ENCODE data around the gene ABCE1. TPM values are rescaled to one million over a fixed set of nuclear protein-coding genes. Genes with fewer than 3 reads are reported as not detected.

The ABCE1 gene
- 204 and 210 TPM in 2 replicates for total RNA-seq (2012; rRNA removed)

GRCh38 chr4:145097821-145098674 is at the start of gene ABCE1, which contains the start of gene ANAPC10:
Gene ABCE1, plus strand, starts transcription at chr4:145098311. Its CDS starts 6,102 bp downstream, at chr4:145104413.
Gene ANAPC10, minus strand, starts transcription at chr4:145098196. Its CDS starts 2,097 bp downstream, at chr4:145096099.
- Histone ChIP-seq H3K4me2 (ENCODE audit: low read length) (peak within 1 kb of the TSS; percentile 84), H3K9ac (ENCODE audit: low read depth, low read length) (peak within 1 kb of the TSS; percentile 94), H3K9me3 (replicated peaks; ENCODE audit: low read length) (peaks cover 3% of the 10 kb centered on the region), H3K36me3 (ENCODE audit: insufficient read depth, low read length) (peaks cover 20% of the 10 kb centered on the region), H3K4me3 (ENCODE audit: low read length) (peak within 1 kb of the TSS; percentile 93), H3K4me1 (ENCODE audit: control insufficient read depth, insufficient read depth, low read length) (peaks cover 38% of the 10 kb centered on the region), H3K27me3 (ENCODE audit: control insufficient read depth, insufficient read depth, low read length) (no peaks in the 10 kb centered on the region)

- Histone ChIP-seq H3K36me3 (ENCODE audit: insufficient read depth, low read length) (peaks cover 5% of the 10 kb centered on the region), H3K4me1 (ENCODE audit: control insufficient read depth, insufficient read depth, low read length) (peaks cover 32% of the 10 kb centered on the region), H3K9me3 (replicated peaks; ENCODE audit: low read length) (no peaks in the 10 kb centered on the region), H3K4me3 (ENCODE audit: low read length) (no peak overlapping the region), H3K27me3 (ENCODE audit: control insufficient read depth, insufficient read depth, low read length) (no peaks in the 10 kb centered on the region), H3K4me2 (ENCODE audit: low read length) (no peak overlapping the region), H3K9ac (ENCODE audit: low read depth, low read length) (no peak overlapping the region)
These were observed 49.3 kb upstream of the ABCE1 start for GRCh38 chr4:145048817-145049216.

- no peak overlapping the region for H3K4me3 ChIP-seq (ENCODE audit: low read length)
- peaks cover 28% of the 10 kb centered on the region for H3K4me1 ChIP-seq (ENCODE audit: control insufficient read depth, insufficient read depth, low read length)
- H3K4me2 ChIP-seq (ENCODE audit: low read length): no peak overlapping the region
- H3K9me3 ChIP-seq (replicated peaks; ENCODE audit: low read length): no peaks in the 10 kb centered on the region
- no peak overlapping the region for H3K9ac ChIP-seq (ENCODE audit: low read depth, low read length)
- no peaks in the 10 kb centered on the region for H3K27me3 ChIP-seq (ENCODE audit: control insufficient read depth, insufficient read depth, low read length)
- peaks cover 5% of the 10 kb centered on the region for H3K36me3 ChIP-seq (ENCODE audit: insufficient read depth, low read length)
These were observed 48.9 kb upstream of the ABCE1 start for GRCh38 chr4:145049241-145049640.

DNA sequence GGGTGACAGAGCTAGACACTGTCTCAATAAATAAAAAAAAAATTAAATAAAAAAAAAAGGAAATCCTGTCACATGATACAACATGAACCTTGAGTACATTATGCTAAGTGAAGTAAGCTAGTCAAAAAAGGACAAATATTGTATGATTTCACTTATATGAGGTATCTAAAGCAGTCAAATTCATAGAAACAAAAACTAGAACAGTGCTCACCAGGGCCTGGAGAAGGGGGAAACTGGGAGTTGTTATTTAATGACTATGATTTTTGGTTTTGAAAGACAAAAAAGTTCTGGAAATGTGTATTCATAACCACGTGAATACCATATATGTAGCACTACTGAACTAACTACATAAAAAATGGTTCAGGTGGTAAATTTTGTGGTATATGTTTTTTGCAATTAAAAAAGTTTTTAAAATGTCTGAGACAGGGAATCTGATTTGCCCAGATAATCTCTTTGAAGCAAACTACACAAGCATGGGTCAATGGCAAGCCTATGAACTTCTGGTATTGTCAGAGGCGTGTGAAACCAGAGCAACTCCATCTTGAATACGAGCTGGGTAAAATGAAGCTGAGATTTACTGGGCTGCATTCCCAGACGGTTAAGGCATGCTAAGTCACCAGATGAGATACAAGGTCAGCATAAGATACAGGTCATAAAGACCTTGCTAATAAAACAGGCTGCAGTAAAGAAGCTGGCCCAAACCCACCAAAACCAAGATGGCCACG is 42.4 kb upstream of the ABCE1 start:
- peaks cover 11% of the 10 kb centered on the region for H3K4me1 ChIP-seq (ENCODE audit: control insufficient read depth, insufficient read depth, low read length)
- H3K4me2 ChIP-seq (ENCODE audit: low read length): no peak overlapping the region
- H3K9ac ChIP-seq (ENCODE audit: low read depth, low read length): no peak overlapping the region
- no peaks in the 10 kb centered on the region for H3K36me3 ChIP-seq (ENCODE audit: insufficient read depth, low read length)
- no peaks in the 10 kb centered on the region for H3K27me3 ChIP-seq (ENCODE audit: control insufficient read depth, insufficient read depth, low read length)
- H3K9me3 ChIP-seq (replicated peaks; ENCODE audit: low read length): no peaks in the 10 kb centered on the region
- H3K4me3 ChIP-seq (ENCODE audit: low read length): no peak overlapping the region

GRCh38 chr4:145056325-145057130 is 41.6 kb upstream of the ABCE1 start:
- peaks cover 17% of the 10 kb centered on the region for H3K4me1 ChIP-seq (ENCODE audit: control insufficient read depth, insufficient read depth, low read length)
- H3K27me3 ChIP-seq (ENCODE audit: control insufficient read depth, insufficient read depth, low read length): no peaks in the 10 kb centered on the region
- H3K36me3 ChIP-seq (ENCODE audit: insufficient read depth, low read length): no peaks in the 10 kb centered on the region
- H3K4me3 ChIP-seq (ENCODE audit: low read length): no peak overlapping the region
- no peaks in the 10 kb centered on the region for H3K9me3 ChIP-seq (replicated peaks; ENCODE audit: low read length)
- no peak overlapping the region for H3K9ac ChIP-seq (ENCODE audit: low read depth, low read length)
- H3K4me2 ChIP-seq (ENCODE audit: low read length): no peak overlapping the region

- peaks cover 17% of the 10 kb centered on the region for H3K4me1 ChIP-seq (ENCODE audit: control insufficient read depth, insufficient read depth, low read length)
- H3K4me2 ChIP-seq (ENCODE audit: low read length): no peak overlapping the region
- no peaks in the 10 kb centered on the region for H3K9me3 ChIP-seq (replicated peaks; ENCODE audit: low read length)
- no peak overlapping the region for H3K4me3 ChIP-seq (ENCODE audit: low read length)
- H3K27me3 ChIP-seq (ENCODE audit: control insufficient read depth, insufficient read depth, low read length): no peaks in the 10 kb centered on the region
- no peaks in the 10 kb centered on the region for H3K36me3 ChIP-seq (ENCODE audit: insufficient read depth, low read length)
- H3K9ac ChIP-seq (ENCODE audit: low read depth, low read length): no peak overlapping the region
These were observed 39.9 kb upstream of the ABCE1 start for GRCh38 chr4:145058256-145058655.

DNA sequence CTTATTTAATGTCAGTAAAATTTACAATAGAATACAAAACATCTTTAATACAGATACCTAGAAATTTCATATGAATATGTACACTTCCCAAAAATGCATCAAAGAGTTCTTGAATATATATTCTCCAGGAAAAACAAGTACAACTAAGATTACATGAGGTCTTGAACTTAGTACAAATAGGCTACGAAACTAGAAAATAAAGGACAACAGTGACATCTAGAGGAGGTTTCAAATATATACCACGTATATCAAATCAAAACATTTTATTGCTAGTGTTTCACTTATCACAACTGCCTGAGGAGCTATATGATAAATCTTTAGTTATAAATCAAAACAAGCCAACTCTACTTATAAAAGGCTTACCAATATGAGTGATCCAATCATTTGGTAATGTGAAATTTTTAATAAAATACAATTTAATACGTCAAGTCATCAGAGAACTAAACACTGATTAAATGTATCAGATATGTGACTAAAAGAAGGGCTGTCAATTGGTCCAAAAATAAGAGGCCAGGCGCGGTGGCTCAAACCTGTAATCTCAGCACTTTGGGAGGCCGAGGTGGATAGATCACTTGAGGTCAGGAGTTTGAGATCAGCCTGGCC is 36.7 kb upstream of the ABCE1 start:
- Histone ChIP-seq H3K9me3 (replicated peaks; ENCODE audit: low read length) (no peaks in the 10 kb centered on the region), H3K4me1 (ENCODE audit: control insufficient read depth, insufficient read depth, low read length) (peaks cover 23% of the 10 kb centered on the region), H3K27me3 (ENCODE audit: control insufficient read depth, insufficient read depth, low read length) (no peaks in the 10 kb centered on the region), H3K36me3 (ENCODE audit: insufficient read depth, low read length) (no peaks in the 10 kb centered on the region), H3K4me2 (ENCODE audit: low read length) (no peak overlapping the region), H3K4me3 (ENCODE audit: low read length) (no peak overlapping the region), H3K9ac (ENCODE audit: low read depth, low read length) (no peak overlapping the region)

- H3K4me2 ChIP-seq (ENCODE audit: low read length): no peak overlapping the region
- H3K9ac ChIP-seq (ENCODE audit: low read depth, low read length): no peak overlapping the region
- H3K4me3 ChIP-seq (ENCODE audit: low read length): no peak overlapping the region
- no peaks in the 10 kb centered on the region for H3K27me3 ChIP-seq (ENCODE audit: control insufficient read depth, insufficient read depth, low read length)
- H3K4me1 ChIP-seq (ENCODE audit: control insufficient read depth, insufficient read depth, low read length): peaks cover 15% of the 10 kb centered on the region
- H3K9me3 ChIP-seq (replicated peaks; ENCODE audit: low read length): no peaks in the 10 kb centered on the region
- no peaks in the 10 kb centered on the region for H3K36me3 ChIP-seq (ENCODE audit: insufficient read depth, low read length)
These were observed 32.0 kb upstream of the ABCE1 start for GRCh38 chr4:145066063-145066501.

DNA sequence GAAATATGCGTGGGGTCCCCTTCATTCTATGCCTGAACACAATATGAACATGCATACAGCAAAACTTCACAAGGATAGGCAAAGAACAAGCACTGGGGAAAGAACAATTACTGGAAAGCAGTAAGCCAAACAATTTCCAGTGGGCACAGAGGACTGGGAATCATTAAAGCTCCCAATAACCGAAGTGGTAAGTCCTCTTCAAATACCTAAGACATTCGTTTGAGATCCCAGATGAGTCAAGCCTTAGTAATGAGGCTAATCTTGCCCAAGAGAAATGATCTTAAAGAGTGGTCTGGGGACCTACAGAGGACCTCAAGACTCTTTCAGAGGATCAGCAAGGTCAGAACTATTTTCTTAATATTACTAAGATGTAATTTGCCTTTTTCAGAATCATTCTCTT is 28.8 kb upstream of the ABCE1 start:
- Histone ChIP-seq H3K27me3 (ENCODE audit: control insufficient read depth, insufficient read depth, low read length) (no peaks in the 10 kb centered on the region), H3K4me1 (ENCODE audit: control insufficient read depth, insufficient read depth, low read length) (peaks cover 13% of the 10 kb centered on the region), H3K4me2 (ENCODE audit: low read length) (no peak overlapping the region), H3K36me3 (ENCODE audit: insufficient read depth, low read length) (no peaks in the 10 kb centered on the region), H3K4me3 (ENCODE audit: low read length) (no peak overlapping the region), H3K9me3 (replicated peaks; ENCODE audit: low read length) (no peaks in the 10 kb centered on the region), H3K9ac (ENCODE audit: low read depth, low read length) (no peak overlapping the region)

- no peak overlapping the region for H3K4me3 ChIP-seq (ENCODE audit: low read length)
- no peak overlapping the region for H3K9ac ChIP-seq (ENCODE audit: low read depth, low read length)
- H3K27me3 ChIP-seq (ENCODE audit: control insufficient read depth, insufficient read depth, low read length): no peaks in the 10 kb centered on the region
- peaks cover 7% of the 10 kb centered on the region for H3K4me1 ChIP-seq (ENCODE audit: control insufficient read depth, insufficient read depth, low read length)
- peaks cover 7% of the 10 kb centered on the region for H3K36me3 ChIP-seq (ENCODE audit: insufficient read depth, low read length)
- no peaks in the 10 kb centered on the region for H3K9me3 ChIP-seq (replicated peaks; ENCODE audit: low read length)
- no peak overlapping the region for H3K4me2 ChIP-seq (ENCODE audit: low read length)
These were observed 26.6 kb upstream of the ABCE1 start for GRCh38 chr4:145071560-145071959.
